HepG2 (cell line): ENCODE measurements around the gene ARHGAP9.

ENCODE experiments used
- MIER3 ChIP-seq: IDR thresholded peaks from 2 replicates; pipeline ENCODE4 v1.6.1; 2016; ENCODE audit warnings: missing compliant biosample characterization, borderline replicate concordance
- NFATC3 ChIP-seq: sonication (generic); formaldehyde crosslinking; IDR thresholded peaks from 2 replicates; pipeline ENCODE4 v1.5.1; 2020; ENCODE audit warnings: mild to moderate bottlenecking, missing genetic modification reagents

DNA sequence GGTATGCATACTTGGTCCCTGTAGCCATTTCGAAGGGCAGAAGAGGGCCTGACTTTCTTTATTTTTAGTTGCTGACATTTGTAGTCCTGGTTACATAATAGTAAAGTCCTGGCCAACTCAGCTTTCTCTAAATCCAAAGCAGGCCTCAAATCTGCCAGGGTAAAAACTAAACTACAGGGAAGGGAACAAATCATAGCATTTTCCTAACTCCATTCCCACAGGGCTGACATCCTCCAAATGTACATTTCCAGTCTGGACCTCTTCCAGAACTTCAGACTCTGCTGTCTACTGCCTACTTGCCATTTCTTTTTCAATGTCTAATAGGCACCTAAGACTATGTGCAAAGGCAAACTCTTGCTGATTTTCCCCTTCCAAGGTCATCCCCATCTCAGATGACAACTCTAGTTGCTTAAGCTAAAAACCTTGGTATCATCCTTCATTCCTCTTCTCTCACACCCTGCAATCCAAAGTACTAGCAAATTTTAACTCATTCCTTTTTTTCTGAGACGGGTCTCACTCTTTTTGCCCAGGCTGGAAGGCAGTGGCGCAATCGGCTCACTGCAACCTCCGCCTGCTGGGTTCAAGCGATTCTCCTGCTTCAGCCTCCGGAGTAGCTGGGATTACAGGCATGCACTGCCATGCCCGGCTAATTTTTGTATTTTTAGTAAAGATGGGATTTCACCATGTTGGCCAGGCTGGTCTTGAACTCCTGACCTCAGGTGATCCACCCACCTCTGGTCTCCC, 38.7 kb upstream of the ARHGAP9 start:
- no peak for TF ChIP-seq MIER3 (CRISPR knock-in tag)
- no peak for TF ChIP-seq NFATC3
